Natural killer cell treated with Interleukin-12 subunit alpha and Interleukin-12 subunit beta and Interleukin-15 and Interleukin-18, amount 100 ng/mL, for 72 hours (primary cell): ENCODE results near the gene TYW1B. TPM values are rescaled to one million over a fixed set of nuclear protein-coding genes. Genes with fewer than 3 reads are reported as not detected.
A peak's percentile ranks its signal among the peaks of the same experiment; 100 is the strongest.
"Not testable (repeated sequence)": the region's sequence is repeated elsewhere in the genome, so short reads cannot be mapped to it uniquely, and the experiment has no call there.

Experiments used
- ATAC-seq, 2 donors: fragments of 150-1000 bp; cut with Tn5 transposase in 1 of 2; sonication (Bioruptor Pico), chemical (Tn5 transposase) in 1 of 2; 2 replicates each; pipeline ENCODE4 v1.10.0; 2021
- DNase-seq: peaks from one replicate; pipeline ENCODE4 v3.0.0; 2022; ENCODE audit warnings: low spot score
- H3K27ac Mint-ChIP-seq, 2 donors: 1 replicate in 1 of 2; 2 replicates in 1 of 2; pipeline ENCODE4 v1.8.0; 2022; ENCODE audit warnings: mixed read lengths in 2 of 2, mild to moderate bottlenecking in 1 of 2, moderate library complexity in 1 of 2
- H3K27me3 Mint-ChIP-seq, 2 donors: 1 replicate in 1 of 2; 2 replicates in 1 of 2; pipeline ENCODE4 v1.8.0; 2022; ENCODE audit warnings: mixed read lengths in 2 of 2
- H3K36me3 Mint-ChIP-seq: one replicate; pipeline ENCODE4 v1.8.0; 2022; ENCODE audit warnings: mixed read lengths
- H3K4me1 Mint-ChIP-seq, 2 donors: 1 replicate in 1 of 2; 2 replicates in 1 of 2; pipeline ENCODE4 v1.8.0; 2022; ENCODE audit warnings: low read depth in 2 of 2, mixed read lengths in 2 of 2, mild to moderate bottlenecking in 1 of 2
- H3K4me3 Mint-ChIP-seq: one replicate; pipeline ENCODE4 v1.8.0; 2022; ENCODE audit warnings: mixed read lengths
- H3K9me3 Mint-ChIP-seq: 2 replicates; pipeline ENCODE4 v1.8.0; 2022; ENCODE audit warnings: mixed read lengths
- total RNA-seq, 2 donors: library from RNA; stranded (reverse); gene quantifications; one replicate each; pipeline ENCODE4 v1.2.3, GENCODE V29; 2022

Gene TYW1B
- total RNA-seq, 2 donors from 2014 or later, result 7.5 to 12.4 TPM

- DNase-seq (no peak), ATAC-seq (no peak)
- H3K27me3 Mint-ChIP-seq, result no peaks in the 10 kb centered on the region
- H3K9me3 Mint-ChIP-seq, result peaks cover 3% of the 10 kb centered on the region
- no peak overlapping the region for H3K27ac Mint-ChIP-seq
- H3K4me3 Mint-ChIP-seq, result no peak overlapping the region
- peaks cover 10% of the 10 kb centered on the region for H3K36me3 Mint-ChIP-seq
- H3K4me1 Mint-ChIP-seq, result peaks cover 0 to 6% of the 10 kb centered on the region in 2 donors
Measured at GRCh38 chr7:72754312-72754711, 73.7 kb downstream of the TYW1B start.

DNA sequence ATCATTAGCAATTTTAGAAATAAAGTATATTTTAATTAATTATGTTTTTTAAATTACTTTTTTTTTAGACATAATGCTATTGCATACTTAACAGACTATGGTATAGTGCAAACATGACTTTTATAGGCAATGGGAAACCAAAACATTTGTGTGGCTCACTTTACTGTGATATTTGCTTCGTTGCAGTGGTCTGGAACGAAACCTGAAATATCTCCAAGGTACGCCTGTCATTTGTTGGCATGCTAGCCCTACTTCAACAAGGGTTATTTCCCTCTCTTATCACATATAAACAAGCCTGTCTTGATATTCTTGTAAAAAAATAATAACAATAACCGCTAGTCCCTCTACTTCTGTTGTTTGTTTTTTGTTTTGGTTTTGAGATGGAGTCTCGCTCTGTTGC lies 74.2 kb downstream of the TYW1B start:
- no peaks in the 10 kb centered on the region for H3K27me3 Mint-ChIP-seq
- DNase-seq (no peak), ATAC-seq (no peak)
- H3K27ac Mint-ChIP-seq, result no peak overlapping the region
- H3K4me3 Mint-ChIP-seq, result no peak overlapping the region
- peaks cover 10% of the 10 kb centered on the region for H3K36me3 Mint-ChIP-seq
- peaks cover 0 to 6% of the 10 kb centered on the region in 2 donors for H3K4me1 Mint-ChIP-seq
- H3K9me3 Mint-ChIP-seq, result peaks cover 3% of the 10 kb centered on the region

GRCh38 chr7:72753229-72753628 lies 74.8 kb downstream of the TYW1B start:
- H3K4me1 Mint-ChIP-seq, H3K9me3 Mint-ChIP-seq, ATAC-seq, H3K36me3 Mint-ChIP-seq, DNase-seq, H3K27ac Mint-ChIP-seq, H3K27me3 Mint-ChIP-seq, H3K4me3 Mint-ChIP-seq: not testable (repeated sequence)

DNA sequence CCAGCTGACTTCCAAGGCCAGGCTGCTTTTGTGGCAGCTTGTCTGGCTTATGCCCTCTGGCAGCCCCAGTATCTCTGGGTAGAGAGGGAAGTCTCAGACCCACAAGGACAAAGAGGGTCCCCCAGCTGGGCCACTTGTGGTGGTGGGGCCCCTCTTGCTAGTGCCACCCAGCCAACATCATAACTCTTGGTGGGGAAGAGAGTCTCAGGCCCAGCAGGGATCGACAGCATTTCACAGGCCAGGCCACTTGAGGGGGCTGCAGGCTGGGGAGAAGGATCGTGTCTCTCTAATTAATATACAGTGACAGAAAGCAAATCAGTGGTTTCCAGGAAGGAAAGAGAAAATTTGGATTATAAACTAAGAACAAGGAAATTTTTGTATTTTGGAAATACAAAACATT lies 76.0 kb downstream of the TYW1B start:
- Mint-ChIP-seq H3K4me3 (no peak overlapping the region), H3K27me3 (no peaks in the 10 kb centered on the region), H3K27ac (peak overlapping the region in 1 of 2 donors; percentile 67), H3K9me3 (no peaks in the 10 kb centered on the region), H3K4me1 (peaks cover 0 to 6% of the 10 kb centered on the region in 2 donors), H3K36me3 (no peaks in the 10 kb centered on the region)
- DNase-seq (no peak), ATAC-seq (no peak)

- Mint-ChIP-seq H3K36me3 (no peaks in the 10 kb centered on the region), H3K27ac (no peak overlapping the region), H3K4me3 (no peak overlapping the region), H3K27me3 (no peaks in the 10 kb centered on the region), H3K4me1 (peaks cover 0 to 3% of the 10 kb centered on the region in 2 donors), H3K9me3 (no peaks in the 10 kb centered on the region)
- ATAC-seq (no peak), DNase-seq (no peak)
Measured at GRCh38 chr7:72751378-72751777, 76.6 kb downstream of the TYW1B start.

- not testable (repeated sequence) for DNase-seq, H3K4me1 Mint-ChIP-seq, ATAC-seq, H3K27me3 Mint-ChIP-seq, H3K36me3 Mint-ChIP-seq, H3K4me3 Mint-ChIP-seq, H3K9me3 Mint-ChIP-seq, H3K27ac Mint-ChIP-seq
Measured at GRCh38 chr7:72748649-72749048, 79.4 kb downstream of the TYW1B start.

- H3K36me3 Mint-ChIP-seq, result peaks cover 18% of the 10 kb centered on the region
- not testable (repeated sequence) for H3K4me3 Mint-ChIP-seq, H3K9me3 Mint-ChIP-seq, ATAC-seq, DNase-seq, H3K4me1 Mint-ChIP-seq, H3K27ac Mint-ChIP-seq, H3K27me3 Mint-ChIP-seq
Measured at GRCh38 chr7:72744244-72744926, 83.6 kb downstream of the TYW1B start.

DNA sequence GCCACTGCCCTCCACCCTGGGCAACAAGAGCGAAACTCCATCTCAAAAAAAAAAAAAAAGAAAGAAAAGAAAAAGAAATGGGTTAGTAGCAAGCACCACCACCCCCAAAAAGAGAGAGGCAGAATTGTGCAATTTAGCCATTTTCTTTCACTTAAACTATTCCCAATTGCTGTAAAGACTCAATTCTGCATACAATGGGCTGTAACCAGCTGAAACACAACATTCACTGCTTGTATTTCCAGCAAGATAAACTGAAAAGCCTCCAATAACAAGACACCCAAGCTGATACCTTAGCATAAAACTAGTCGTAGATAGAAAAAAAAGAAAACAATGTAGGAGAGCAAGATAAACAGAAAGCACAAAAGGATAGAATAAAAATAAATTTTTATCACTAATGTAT lies 84.2 kb downstream of the TYW1B start:
- H3K27ac Mint-ChIP-seq, H3K4me3 Mint-ChIP-seq, H3K27me3 Mint-ChIP-seq, H3K9me3 Mint-ChIP-seq, ATAC-seq, DNase-seq, H3K4me1 Mint-ChIP-seq: not testable (repeated sequence)
- peaks cover 18% of the 10 kb centered on the region for H3K36me3 Mint-ChIP-seq

DNA sequence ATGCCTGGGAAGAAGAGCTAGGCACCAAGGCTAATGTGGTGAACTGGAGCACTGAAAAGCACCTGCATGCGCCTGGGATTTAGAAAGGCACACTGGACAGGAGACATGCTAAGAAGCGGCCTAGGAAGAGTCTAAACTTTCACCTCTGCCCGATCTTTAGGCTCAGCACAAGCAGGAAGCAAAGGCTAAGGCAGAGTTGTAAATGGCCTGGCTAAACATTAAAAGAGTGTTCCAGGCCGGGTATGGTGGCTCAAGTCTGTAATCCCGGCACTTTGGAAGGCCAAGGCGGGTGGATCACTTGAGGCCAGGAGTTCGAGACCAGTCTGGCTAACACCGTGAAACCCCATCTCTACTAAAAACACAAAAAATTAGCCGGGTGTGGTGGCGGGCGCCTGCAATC lies 88.3 kb downstream of the TYW1B start:
- H3K4me3 Mint-ChIP-seq, DNase-seq, H3K27me3 Mint-ChIP-seq, H3K27ac Mint-ChIP-seq, ATAC-seq, H3K9me3 Mint-ChIP-seq, H3K4me1 Mint-ChIP-seq: not testable (repeated sequence)
- H3K36me3 Mint-ChIP-seq, result peaks cover 33% of the 10 kb centered on the region

GRCh38 chr7:72735855-72736254 lies 92.1 kb downstream of the TYW1B start:
- not testable (repeated sequence) for H3K27ac Mint-ChIP-seq, DNase-seq, ATAC-seq, H3K9me3 Mint-ChIP-seq, H3K4me1 Mint-ChIP-seq, H3K27me3 Mint-ChIP-seq, H3K4me3 Mint-ChIP-seq
- H3K36me3 Mint-ChIP-seq, result peaks cover 50% of the 10 kb centered on the region

DNA sequence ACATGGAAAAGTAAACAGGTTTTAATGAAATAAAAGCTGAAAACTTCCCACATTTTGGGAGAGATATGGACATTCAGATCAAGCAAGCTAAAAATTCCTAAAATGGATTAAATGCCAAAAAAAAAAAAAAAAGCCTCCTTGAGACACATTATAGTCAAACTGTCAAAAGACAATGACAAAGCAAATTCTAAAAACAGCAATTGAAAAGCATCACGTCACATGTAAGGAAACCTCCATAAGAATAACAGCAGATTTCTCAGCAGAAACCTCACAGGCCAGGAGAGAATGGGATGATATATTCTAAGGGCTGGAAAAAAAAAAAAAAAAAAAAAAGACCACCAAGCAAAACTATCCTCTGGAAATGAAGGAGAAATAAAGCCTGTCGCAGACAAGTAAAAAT lies 97.2 kb downstream of the TYW1B start:
- Mint-ChIP-seq H3K36me3 (peaks cover 65% of the 10 kb centered on the region), H3K4me1 (peaks cover 6 to 12% of the 10 kb centered on the region in 2 donors)
- DNase-seq, H3K27me3 Mint-ChIP-seq, H3K27ac Mint-ChIP-seq, H3K4me3 Mint-ChIP-seq, ATAC-seq, H3K9me3 Mint-ChIP-seq: not testable (repeated sequence)

- not testable (repeated sequence) for H3K27me3 Mint-ChIP-seq, ATAC-seq, H3K27ac Mint-ChIP-seq, DNase-seq, H3K9me3 Mint-ChIP-seq, H3K4me3 Mint-ChIP-seq
- H3K4me1 Mint-ChIP-seq, result peaks cover 6 to 13% of the 10 kb centered on the region in 2 donors
- H3K36me3 Mint-ChIP-seq, result peaks cover 68% of the 10 kb centered on the region
Measured at GRCh38 chr7:72730384-72730783, 97.6 kb downstream of the TYW1B start.

DNA sequence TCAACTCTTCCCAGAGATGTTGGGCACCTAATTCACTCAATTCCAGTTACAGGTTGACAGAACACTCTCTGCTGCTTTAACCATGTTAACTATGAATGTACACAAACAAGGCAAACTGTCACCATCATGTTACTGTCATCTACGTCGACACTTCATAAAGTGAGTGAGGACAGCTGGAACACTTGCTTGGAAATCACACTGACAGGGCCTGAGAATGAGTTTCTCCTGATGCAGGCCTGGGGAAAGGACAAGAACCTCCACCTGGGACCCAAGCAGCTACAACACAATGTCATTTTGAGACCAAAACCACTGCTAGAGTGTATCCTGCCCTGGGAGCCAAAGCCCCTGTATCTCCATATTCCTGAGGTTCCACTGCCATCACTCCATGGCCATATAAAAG lies 98.9 kb downstream of the TYW1B start:
- Mint-ChIP-seq H3K36me3 (peaks cover 58% of the 10 kb centered on the region), H3K4me1 (peaks cover 6 to 13% of the 10 kb centered on the region in 2 donors)
- not testable (repeated sequence) for H3K27ac Mint-ChIP-seq, H3K27me3 Mint-ChIP-seq, ATAC-seq, DNase-seq, H3K4me3 Mint-ChIP-seq, H3K9me3 Mint-ChIP-seq

GRCh38 chr7:72722694-72723093 lies 105.3 kb downstream of the TYW1B start:
- H3K9me3 Mint-ChIP-seq, H3K27ac Mint-ChIP-seq, ATAC-seq: not testable (repeated sequence)

DNA sequence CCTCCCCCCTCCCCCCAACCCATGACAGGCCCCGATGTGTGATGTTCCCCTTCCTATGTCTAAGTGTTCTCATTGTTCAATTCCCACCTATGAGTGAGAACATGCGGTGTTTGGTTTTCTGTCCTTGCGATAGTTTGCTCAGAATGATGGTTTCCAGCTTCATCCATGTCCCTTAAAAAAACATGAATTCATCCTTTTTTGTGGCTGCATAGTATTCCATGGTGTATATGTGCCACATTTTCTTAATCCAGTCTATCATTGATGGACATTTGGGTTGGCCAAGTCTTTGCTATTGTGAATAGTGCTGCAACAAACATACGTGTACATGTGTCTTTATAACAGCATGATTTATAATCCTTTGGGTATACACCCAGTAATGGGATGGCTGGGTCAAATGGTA lies 107.1 kb downstream of the TYW1B start:
- not testable (repeated sequence) for DNase-seq

More at GRCh38 chr7:72722694-72723093, 105.3 kb downstream of the TYW1B start:
- not testable (repeated sequence) for DNase-seq, H3K4me1 Mint-ChIP-seq, H3K27me3 Mint-ChIP-seq, H3K4me3 Mint-ChIP-seq
- H3K36me3 Mint-ChIP-seq, result peaks cover 24% of the 10 kb centered on the region

More for the DNA sequence above, 107.1 kb downstream of the TYW1B start:
- ATAC-seq, H3K4me3 Mint-ChIP-seq, H3K27me3 Mint-ChIP-seq, H3K9me3 Mint-ChIP-seq, H3K27ac Mint-ChIP-seq, H3K4me1 Mint-ChIP-seq: not testable (repeated sequence)
- H3K36me3 Mint-ChIP-seq, result peaks cover 11% of the 10 kb centered on the region
